Kidney (tissue), 14 donors: Measurements from ENCODE around the gene PHYKPL. TPM values are rescaled to one million over a fixed set of nuclear protein-coding genes. Genes with fewer than 3 reads are reported as not detected.

Experiments
- DNase-seq, 5 donors: peaks; one replicate each; pipeline ENCODE4 v3.0.0-alpha.2; 2013 to 2020
- FAIRE-seq: peaks from 2 replicates; lab custom pipeline; 2012; peaks lifted over from hg19 to GRCh38; lab: Jason Lieb, UNC
- H3K27ac ChIP-seq, 2 donors: one replicate each; pipeline ENCODE4 v1.7.0; 2013; ENCODE audit warnings: low read depth in 2 of 2, low read length in 2 of 2, inconsistent platforms in 1 of 2
- H3K27me3 ChIP-seq: one replicate; pipeline ENCODE4 v1.7.1; 2013; ENCODE audit warnings: low read length, inconsistent platforms; ENCODE audit not compliant: control insufficient read depth, insufficient read depth
- H3K36me3 ChIP-seq, 3 donors: one replicate each; pipeline versions ENCODE4 v1.7.0 to v1.7.1; 2013; ENCODE audit warnings: low read length in 3 of 3, control low read depth in 1 of 3, inconsistent platforms in 1 of 3; ENCODE audit not compliant: insufficient read depth in 3 of 3, control insufficient read depth in 2 of 3
- H3K4me1 ChIP-seq, 3 donors: one replicate each; pipeline versions ENCODE4 v1.7.0 to v1.7.1; 2013; ENCODE audit warnings: low read length in 3 of 3, inconsistent platforms in 1 of 3, low read depth in 1 of 3; ENCODE audit not compliant: control insufficient read depth in 2 of 3, insufficient read depth in 2 of 3
- H3K4me3 ChIP-seq, 3 donors: one replicate each; pipeline versions ENCODE4 v1.7.0 to v1.8.1; 2013; ENCODE audit warnings: low read length in 3 of 3, control low read depth in 1 of 3, inconsistent platforms in 1 of 3
- H3K9ac ChIP-seq, 3 donors: one replicate each; pipeline versions ENCODE4 v1.7.0 to v1.7.1; 2013; ENCODE audit warnings: low read length in 3 of 3, control low read depth in 1 of 3, inconsistent platforms in 1 of 3
- H3K9me3 ChIP-seq, 3 donors: one replicate each; pipeline versions ENCODE4 v1.7.0 to v1.7.1; 2013; ENCODE audit warnings: low read length in 3 of 3, control low read depth in 1 of 3, inconsistent platforms in 1 of 3; ENCODE audit not compliant: control insufficient read depth in 2 of 3, insufficient read depth in 1 of 3
- CTCF ChIP-seq: IDR thresholded peaks from 3 replicates; pipeline ENCODE4 v1.5.1; 2012; ENCODE audit warnings: mild to moderate bottlenecking, moderate library complexity, borderline replicate concordance; ENCODE audit not compliant: insufficient read depth; ENCODE audit errors: extremely low read depth
- intact Hi-C: fragments of 100-400 bp; cut with DNase I; formaldehyde crosslinking; loops from one replicate; pipeline ENCODE4 v1.11.1; 2022
- polyA plus RNA-seq: library from polyadenylated mRNA; stranded (reverse); fragments of 350-450 nt; fragmentation: Illumina TruSeq; extraction: RNeasy Lipid Tissue Mini Kit (QIAGEN cat#74804); gene quantifications from one replicate; pipeline ENCODE4 v1.2.3, GENCODE V29; 2014; ENCODE audit warnings: low read depth, low replicate concordance; ENCODE audit not compliant: insufficient read depth
- total RNA-seq: library from RNA; stranded (reverse); fragmentation: NEBNext Ultra II Directional; extraction: Animal tissue kit (Norgen Biotek cat#: 25700); gene quantifications from one replicate; pipeline ENCODE4 v1.2.1, GENCODE V29; 2021
- donor health status: control.
- donor health status: control.
- donor health status: control.
- donor health status: control.
- donor health status: control.
- donor health status: DM: yes; HTN: yes; CAD: no.
- donor health status: Normal renal cell carcinoma (clear cell type).

PHYKPL gene
- total and polyA plus RNA-seq, 2 donors from 2014 or later, result 35.3 to 116 TPM

- H3K27ac ChIP-seq, result no peak overlapping the region
- no peak for TF ChIP-seq CTCF
- intact Hi-C loops, result no loop called here
- no peak overlapping the region for H3K9ac ChIP-seq
- no peaks in the 10 kb centered on the region for H3K27me3 ChIP-seq
- no peak overlapping the region for H3K4me3 ChIP-seq
- peak in 1 of 5 donors; percentile 76 for DNase-seq
- H3K36me3 ChIP-seq, result no peaks in the 10 kb centered on the region
- peaks cover 0 to 20% (median 0%) of the 10 kb centered on the region in 3 donors for H3K4me1 ChIP-seq
- no peaks in the 10 kb centered on the region for H3K9me3 ChIP-seq
- FAIRE-seq, result no peak
Observed at GRCh38 chr5:178241688-178242231, 9.2 kb upstream of the PHYKPL start.

- TF ChIP-seq CTCF, result no peak
- Histone ChIP-seq H3K4me1 (peaks cover 0 to 26% (median 4%) of the 10 kb centered on the region in 3 donors), H3K9me3 (no peaks in the 10 kb centered on the region), H3K4me3 (no peak overlapping the region), H3K36me3 (no peaks in the 10 kb centered on the region), H3K27me3 (no peaks in the 10 kb centered on the region), H3K27ac (peak overlapping the region in 1 of 2 donors; percentile 47), H3K9ac (no peak overlapping the region)
- no peak for FAIRE-seq
- intact Hi-C loops, result no loop called here
- peak in 1 of 5 donors; percentile 82 for DNase-seq
Observed at GRCh38 chr5:178241231-178241663, 8.6 kb upstream of the PHYKPL start.

- no peak for FAIRE-seq
- intact Hi-C loops, result no loop called here
- H3K27ac ChIP-seq, result peak overlapping the region in 1 of 2 donors; percentile 47
- peaks cover 0 to 26% (median 6%) of the 10 kb centered on the region in 3 donors for H3K4me1 ChIP-seq
- H3K4me3 ChIP-seq, result no peak overlapping the region
- no peaks in the 10 kb centered on the region for H3K27me3 ChIP-seq
- DNase-seq, result peak in 1 of 5 donors; percentile 46
- no peak overlapping the region for H3K9ac ChIP-seq
- no peak for TF ChIP-seq CTCF
- H3K9me3 ChIP-seq, result no peaks in the 10 kb centered on the region
- H3K36me3 ChIP-seq, result no peaks in the 10 kb centered on the region
Observed at GRCh38 chr5:178240766-178241165, 8.2 kb upstream of the PHYKPL start.
